ENCODE measurements around the gene SUV39H2.
"Not testable (repeated sequence)": the region's sequence is repeated elsewhere in the genome, so short reads cannot be mapped to it uniquely, and the experiment has no call there.

Gene SUV39H2

GRCh38 chr10:14876764-14877163 is 1.9 kb upstream of the SUV39H2 start:
- no peak for DNase-seq

- DNase-seq: peak; percentile 13
These were observed 660 bp downstream of the SUV39H2 start for GRCh38 chr10:14879124-14879927.

- DNase-seq: no peak
These were observed 1.2 kb downstream of the SUV39H2 start for GRCh38 chr10:14879928-14880193.

- DNase-seq: no peak
These were observed 1.6 kb downstream of the SUV39H2 start for GRCh38 chr10:14880229-14880628.

GRCh38 chr10:14884082-14884481 is 5.4 kb downstream of the SUV39H2 start:
- DNase-seq: no peak

- peak; percentile 5 for DNase-seq
These were observed 10.7 kb downstream of the SUV39H2 start for GRCh38 chr10:14889318-14889717.

- no peak for DNase-seq
These were observed 12.5 kb downstream of the SUV39H2 start for GRCh38 chr10:14891151-14891550.

- DNase-seq: peak; percentile 40
These were observed 25.7 kb downstream of the SUV39H2 start for GRCh38 chr10:14904316-14904732.

- DNase-seq: no peak
These were observed 26.2 kb downstream of the SUV39H2 start for GRCh38 chr10:14904864-14905263.

GRCh38 chr10:14905890-14906289 is 27.2 kb downstream of the SUV39H2 start:
- no peak for DNase-seq

GRCh38 chr10:14906765-14907164 is 28.1 kb downstream of the SUV39H2 start:
- no peak for DNase-seq

GRCh38 chr10:14907591-14907990 is 28.9 kb downstream of the SUV39H2 start:
- not testable (repeated sequence) for DNase-seq

GRCh38 chr10:14909101-14909500 is 30.4 kb downstream of the SUV39H2 start:
- no peak for DNase-seq

GRCh38 chr10:14910953-14911352 is 32.3 kb downstream of the SUV39H2 start:
- DNase-seq: no peak

- DNase-seq: no peak
These were observed 33.1 kb downstream of the SUV39H2 start for GRCh38 chr10:14911801-14912200.

GRCh38 chr10:14916600-14916999 is 37.9 kb downstream of the SUV39H2 start:
- DNase-seq: no peak

- no peak for DNase-seq
These were observed 39.2 kb downstream of the SUV39H2 start for GRCh38 chr10:14917827-14918226.

GRCh38 chr10:14918964-14919363 is 40.3 kb downstream of the SUV39H2 start:
- DNase-seq: no peak

- DNase-seq: no peak
These were observed 45.3 kb downstream of the SUV39H2 start for GRCh38 chr10:14924013-14924412.

GRCh38 chr10:14925268-14925667 is 46.6 kb downstream of the SUV39H2 start:
- no peak for DNase-seq

GRCh38 chr10:14926061-14926470 is 47.4 kb downstream of the SUV39H2 start:
- no peak for DNase-seq

- DNase-seq: no peak
These were observed 48.2 kb downstream of the SUV39H2 start for GRCh38 chr10:14926722-14927416.

- DNase-seq: no peak
These were observed 51.9 kb downstream of the SUV39H2 start for GRCh38 chr10:14930610-14931009.

- no peak for DNase-seq
These were observed 57.9 kb downstream of the SUV39H2 start for GRCh38 chr10:14936584-14936983.

All from fibroblast of skin of back (primary cell).